ENCODE results near the gene ZFP82. TPM values are rescaled to one million over a fixed set of nuclear protein-coding genes. Genes with fewer than 3 reads are reported as not detected.

The ZFP82 gene
- total RNA-seq, 1 experiment from 2014 or later = 8.7 TPM

DNA sequence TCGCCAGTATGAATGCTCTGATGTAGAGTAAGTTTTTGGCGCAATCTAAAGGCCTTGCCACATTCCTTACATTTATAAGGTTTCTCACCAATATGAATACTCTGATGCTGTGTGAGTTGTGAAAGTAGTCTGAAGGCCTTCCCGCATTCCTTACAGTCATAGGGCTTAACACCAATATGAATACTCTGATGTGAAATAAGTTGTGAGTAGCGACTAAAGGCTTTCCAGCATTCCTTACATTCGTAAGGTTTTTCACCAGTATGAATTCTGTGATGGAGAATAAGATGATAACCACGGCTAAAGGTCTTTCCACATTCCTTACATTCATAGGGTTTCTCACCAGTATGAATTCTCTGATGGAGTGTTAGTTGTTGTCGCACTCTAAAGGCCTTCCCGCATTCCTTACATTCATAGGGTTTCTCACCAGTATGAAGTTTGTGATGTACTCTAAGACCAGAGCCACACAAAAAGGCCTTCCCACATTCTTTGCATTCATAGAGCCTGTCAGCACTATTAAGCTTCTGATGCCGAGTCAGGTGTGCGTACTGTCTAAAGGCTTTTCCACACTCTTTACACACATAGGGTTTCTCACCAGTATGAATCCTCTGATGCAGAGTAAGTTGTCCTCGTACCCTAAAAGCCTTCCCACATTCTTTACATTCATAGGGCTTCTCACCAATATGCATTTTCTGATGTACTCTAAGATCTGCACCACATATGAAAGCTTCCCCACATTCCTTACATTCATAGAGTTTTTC, 25.3 kb downstream of the ZFP82 start:
- Histone ChIP-seq H3K27ac (ENCODE audit: low read length) (no peak overlapping the region), H3K9me3 (ENCODE audit: control insufficient read depth, insufficient read depth, low read depth, low read length) (peaks cover 58% of the 10 kb centered on the region), H3K36me3 (ENCODE audit: control insufficient read depth, insufficient read depth, low read length) (0 out of 2 replicates have a peak, but pooled peaks cover 2% of the 10 kb centered on the region), H3K27me3 (ENCODE audit: control insufficient read depth, insufficient read depth, low read length) (no peaks in the 10 kb centered on the region), H3K4me3 (ENCODE audit: low read depth in 2 of 2, low read length in 2 of 2) (no peak overlapping the region), H3K4me1 (ENCODE audit: control insufficient read depth, insufficient read depth, low read length) (no peaks in the 10 kb centered on the region)
- CTCF ChIA-PET = no interaction called here
- no peak for TF ChIP-seq TCF7L2 (IDR thresholded peaks at IDR 0.05; ENCODE audit: low read depth, low read length)
- no peak for TF ChIP-seq SIN3A (IDR thresholded peaks at IDR 0.05; ENCODE audit: borderline replicate concordance, insufficient read depth, low read depth, low read length)
- TF ChIP-seq, protein P1, sequence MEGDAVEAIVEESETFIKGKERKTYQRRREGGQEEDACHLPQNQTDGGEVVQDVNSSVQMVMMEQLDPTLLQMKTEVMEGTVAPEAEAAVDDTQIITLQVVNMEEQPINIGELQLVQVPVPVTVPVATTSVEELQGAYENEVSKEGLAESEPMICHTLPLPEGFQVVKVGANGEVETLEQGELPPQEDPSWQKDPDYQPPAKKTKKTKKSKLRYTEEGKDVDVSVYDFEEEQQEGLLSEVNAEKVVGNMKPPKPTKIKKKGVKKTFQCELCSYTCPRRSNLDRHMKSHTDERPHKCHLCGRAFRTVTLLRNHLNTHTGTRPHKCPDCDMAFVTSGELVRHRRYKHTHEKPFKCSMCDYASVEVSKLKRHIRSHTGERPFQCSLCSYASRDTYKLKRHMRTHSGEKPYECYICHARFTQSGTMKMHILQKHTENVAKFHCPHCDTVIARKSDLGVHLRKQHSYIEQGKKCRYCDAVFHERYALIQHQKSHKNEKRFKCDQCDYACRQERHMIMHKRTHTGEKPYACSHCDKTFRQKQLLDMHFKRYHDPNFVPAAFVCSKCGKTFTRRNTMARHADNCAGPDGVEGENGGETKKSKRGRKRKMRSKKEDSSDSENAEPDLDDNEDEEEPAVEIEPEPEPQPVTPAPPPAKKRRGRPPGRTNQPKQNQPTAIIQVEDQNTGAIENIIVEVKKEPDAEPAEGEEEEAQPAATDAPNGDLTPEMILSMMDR (IDR thresholded peaks at IDR 0.05) = no peak
- no peak for TF ChIP-seq POLR2AphosphoS5 (IDR thresholded peaks at IDR 0.05; ENCODE audit: low read depth, low read length)
- BruUV-seq (replicated peaks) = no TSS peak
- ATAC-seq (no peak), DNase-seq (ENCODE audit: low read depth, low spot score) (no peak)
- POLR2A ChIA-PET = no interaction called here
- in situ Hi-C loops (cut with HindIII; ENCODE audit: low pct_unique_long_range_greater_than_20kb, low sequenced_read_pairs) = no loop called here
- intact Hi-C loops (cut with micrococcal nuclease; ENCODE audit: unreplicated experiment) = no loop called here

DNA sequence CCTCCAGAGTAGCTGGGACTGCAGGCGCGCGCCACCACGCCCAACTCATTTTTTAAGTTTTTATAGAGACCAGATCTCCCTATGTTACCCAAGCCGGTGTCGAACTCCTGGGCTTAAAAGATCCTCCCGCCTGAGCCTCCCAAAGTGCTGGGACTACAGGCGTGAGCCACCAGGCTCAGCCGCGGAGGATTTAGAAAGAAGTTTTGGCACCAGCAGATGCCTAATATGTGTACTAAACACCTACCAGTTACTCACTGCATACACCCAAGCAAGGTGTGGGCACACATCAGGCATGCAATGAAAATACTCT, 39.0 kb downstream of the ZFP82 start:
- peak overlapping the region; percentile 74 to 93 for H3K4me3 ChIP-seq (ENCODE audit: low read depth in 2 of 2, low read length in 2 of 2)
- peaks cover 12% of the 10 kb centered on the region for H3K4me1 ChIP-seq (ENCODE audit: control insufficient read depth, insufficient read depth, low read length)
- no peaks in the 10 kb centered on the region for H3K9me3 ChIP-seq (ENCODE audit: control insufficient read depth, insufficient read depth, low read depth, low read length)
- TF ChIP-seq, protein P1 (IDR thresholded peaks at IDR 0.05) = no peak
- TF ChIP-seq SIN3A (IDR thresholded peaks at IDR 0.05; ENCODE audit: borderline replicate concordance, insufficient read depth, low read depth, low read length) (no peak), POLR2AphosphoS5 (IDR thresholded peaks at IDR 0.05; ENCODE audit: low read depth, low read length) (no peak), TCF7L2 (IDR thresholded peaks at IDR 0.05; ENCODE audit: low read depth, low read length) (no peak)
- TF ChIP-seq, protein P2, sequence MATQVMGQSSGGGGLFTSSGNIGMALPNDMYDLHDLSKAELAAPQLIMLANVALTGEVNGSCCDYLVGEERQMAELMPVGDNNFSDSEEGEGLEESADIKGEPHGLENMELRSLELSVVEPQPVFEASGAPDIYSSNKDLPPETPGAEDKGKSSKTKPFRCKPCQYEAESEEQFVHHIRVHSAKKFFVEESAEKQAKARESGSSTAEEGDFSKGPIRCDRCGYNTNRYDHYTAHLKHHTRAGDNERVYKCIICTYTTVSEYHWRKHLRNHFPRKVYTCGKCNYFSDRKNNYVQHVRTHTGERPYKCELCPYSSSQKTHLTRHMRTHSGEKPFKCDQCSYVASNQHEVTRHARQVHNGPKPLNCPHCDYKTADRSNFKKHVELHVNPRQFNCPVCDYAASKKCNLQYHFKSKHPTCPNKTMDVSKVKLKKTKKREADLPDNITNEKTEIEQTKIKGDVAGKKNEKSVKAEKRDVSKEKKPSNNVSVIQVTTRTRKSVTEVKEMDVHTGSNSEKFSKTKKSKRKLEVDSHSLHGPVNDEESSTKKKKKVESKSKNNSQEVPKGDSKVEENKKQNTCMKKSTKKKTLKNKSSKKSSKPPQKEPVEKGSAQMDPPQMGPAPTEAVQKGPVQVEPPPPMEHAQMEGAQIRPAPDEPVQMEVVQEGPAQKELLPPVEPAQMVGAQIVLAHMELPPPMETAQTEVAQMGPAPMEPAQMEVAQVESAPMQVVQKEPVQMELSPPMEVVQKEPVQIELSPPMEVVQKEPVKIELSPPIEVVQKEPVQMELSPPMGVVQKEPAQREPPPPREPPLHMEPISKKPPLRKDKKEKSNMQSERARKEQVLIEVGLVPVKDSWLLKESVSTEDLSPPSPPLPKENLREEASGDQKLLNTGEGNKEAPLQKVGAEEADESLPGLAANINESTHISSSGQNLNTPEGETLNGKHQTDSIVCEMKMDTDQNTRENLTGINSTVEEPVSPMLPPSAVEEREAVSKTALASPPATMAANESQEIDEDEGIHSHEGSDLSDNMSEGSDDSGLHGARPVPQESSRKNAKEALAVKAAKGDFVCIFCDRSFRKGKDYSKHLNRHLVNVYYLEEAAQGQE (IDR thresholded peaks at IDR 0.05; ENCODE audit: insufficient read depth in 1 of 2, low read depth in 2 of 2, low read length in 1 of 2) = no peak
- no TSS peak for BruUV-seq (replicated peaks)
- CTCF ChIA-PET = no interaction called here
- POLR2A ChIA-PET = no interaction called here
- H3K36me3 ChIP-seq (ENCODE audit: control insufficient read depth, insufficient read depth, low read length) = no peaks in the 10 kb centered on the region
- intact Hi-C loops (cut with micrococcal nuclease; ENCODE audit: unreplicated experiment) (no loop called here), in situ Hi-C loops (cut with HindIII; ENCODE audit: low pct_unique_long_range_greater_than_20kb, low sequenced_read_pairs) (no loop called here)
- no peaks in the 10 kb centered on the region for H3K27me3 ChIP-seq (ENCODE audit: control insufficient read depth, insufficient read depth, low read length)
- DNase-seq (ENCODE audit: low read depth, low spot score) (no peak), ATAC-seq (no peak)
- peak overlapping the region; percentile 86 for H3K27ac ChIP-seq (ENCODE audit: low read length)

Data from Panc1 (cell line).